ENCODE measurements around the gene BAD.

BAD gene

GRCh38 chr11:64239662-64240434 lies 44.6 kb downstream of the BAD start (continued):
- TF ChIP-seq TOX (CRISPR knock-in tag; IDR thresholded peaks at IDR 0.05; ENCODE audit: borderline replicate concordance) (no peak), PPARA (CRISPR knock-in tag; IDR thresholded peaks at IDR 0.05; ENCODE audit: borderline replicate concordance) (no peak), TCF4 (CRISPR knock-in tag; IDR thresholded peaks at IDR 0.05; ENCODE audit: borderline replicate concordance) (no peak), OSR1 (CRISPR knock-in tag; IDR thresholded peaks at IDR 0.05) (no peak), ZNF565 (CRISPR knock-in tag; conservative IDR thresholded peaks at IDR 0.05; ENCODE audit: low read depth) (no peak), ZNF8 (CRISPR knock-in tag; IDR thresholded peaks at IDR 0.05) (no peak), ZFP30 (CRISPR knock-in tag; IDR thresholded peaks at IDR 0.05) (no peak), ARNTL (CRISPR knock-in tag; IDR thresholded peaks at IDR 0.05; ENCODE audit: borderline replicate concordance, low read depth) (no peak), ESRRG (CRISPR knock-in tag; IDR thresholded peaks at IDR 0.05) (no peak), RARB (CRISPR knock-in tag; IDR thresholded peaks at IDR 0.05) (no peak)

- TF ChIP-seq GLIS3 (CRISPR knock-in tag; IDR thresholded peaks at IDR 0.05) (no peak), ZFP3 (CRISPR knock-in tag; IDR thresholded peaks at IDR 0.05) (no peak), ARNTL (CRISPR knock-in tag; IDR thresholded peaks at IDR 0.05; ENCODE audit: borderline replicate concordance, low read depth) (no peak), TSHZ2 (CRISPR knock-in tag; IDR thresholded peaks at IDR 0.05) (no peak), ZNF70 (CRISPR knock-in tag; IDR thresholded peaks at IDR 0.05) (no peak), OSR1 (CRISPR knock-in tag; IDR thresholded peaks at IDR 0.05) (no peak), ZNF565 (CRISPR knock-in tag; conservative IDR thresholded peaks at IDR 0.05; ENCODE audit: low read depth) (no peak)
- no peak for ATAC-seq
Measured at GRCh38 chr11:64238999-64239398, 45.5 kb downstream of the BAD start.

GRCh38 chr11:64238076-64238475 lies 46.4 kb downstream of the BAD start:
- no peak for TF ChIP-seq ZFP3 (CRISPR knock-in tag; IDR thresholded peaks at IDR 0.05)
- TF ChIP-seq SNAI2 (CRISPR knock-in tag; IDR thresholded peaks at IDR 0.05), result no peak
- TF ChIP-seq ZNF70 (CRISPR knock-in tag; IDR thresholded peaks at IDR 0.05), result no peak
- no peak for TF ChIP-seq ZFP30 (CRISPR knock-in tag; IDR thresholded peaks at IDR 0.05)
- TF ChIP-seq PPARA (CRISPR knock-in tag; IDR thresholded peaks at IDR 0.05; ENCODE audit: borderline replicate concordance), result no peak
- no peak for TF ChIP-seq ZNF565 (CRISPR knock-in tag; conservative IDR thresholded peaks at IDR 0.05; ENCODE audit: low read depth)
- no peak for TF ChIP-seq RARB (CRISPR knock-in tag; IDR thresholded peaks at IDR 0.05)
- no peak for TF ChIP-seq ISL1 (CRISPR knock-in tag; IDR thresholded peaks at IDR 0.05)
- no peak for TF ChIP-seq TOX (CRISPR knock-in tag; IDR thresholded peaks at IDR 0.05; ENCODE audit: borderline replicate concordance)
- no peak for TF ChIP-seq ARNTL (CRISPR knock-in tag; IDR thresholded peaks at IDR 0.05; ENCODE audit: borderline replicate concordance, low read depth)
- no peak for TF ChIP-seq CSDC2 (CRISPR knock-in tag; IDR thresholded peaks at IDR 0.05)
- TF ChIP-seq CSRNP3 (CRISPR knock-in tag; IDR thresholded peaks at IDR 0.05), result no peak
- no peak for TF ChIP-seq TSHZ2 (CRISPR knock-in tag; IDR thresholded peaks at IDR 0.05)
- TF ChIP-seq POU6F1 (CRISPR knock-in tag; IDR thresholded peaks at IDR 0.05; ENCODE audit: borderline replicate concordance, low read depth), result no peak
- TF ChIP-seq OSR1 (CRISPR knock-in tag; IDR thresholded peaks at IDR 0.05), result no peak
- TF ChIP-seq ZNF8 (CRISPR knock-in tag; IDR thresholded peaks at IDR 0.05), result no peak
- TF ChIP-seq ZC3H10 (CRISPR knock-in tag; IDR thresholded peaks at IDR 0.05), result no peak
- TF ChIP-seq GLIS3 (CRISPR knock-in tag; IDR thresholded peaks at IDR 0.05), result no peak
- no peak for TF ChIP-seq PATZ1 (CRISPR knock-in tag; IDR thresholded peaks at IDR 0.05; ENCODE audit: borderline replicate concordance)
- TF ChIP-seq ESRRG (CRISPR knock-in tag; IDR thresholded peaks at IDR 0.05), result no peak
- no peak for ATAC-seq
